GM15510 (cell line): ENCODE measurements around the gene CD46.

Experiments used
- POLR2A ChIP-seq: IDR thresholded peaks from 3 replicates; pipeline ENCODE4 v1.6.1; 2011; ENCODE audit warnings: borderline replicate concordance; ENCODE audit not compliant: insufficient read length; ENCODE audit errors: extremely low read depth

CD46 gene

GRCh38 chr1:207750631-207751305, 1.1 kb upstream of the CD46 start:
- no peak for TF ChIP-seq POLR2A

- TF ChIP-seq POLR2A = no peak
Observed at GRCh38 chr1:207752456-207752998, 673 bp downstream of the CD46 start.

- TF ChIP-seq POLR2A = no peak
Observed at GRCh38 chr1:207753611-207754010, 1.8 kb downstream of the CD46 start.

- no peak for TF ChIP-seq POLR2A
Observed at GRCh38 chr1:207754011-207754410, 2.2 kb downstream of the CD46 start.

- TF ChIP-seq POLR2A = no peak
Observed at GRCh38 chr1:207754974-207755700, 3.3 kb downstream of the CD46 start.

GRCh38 chr1:207755846-207756693, 4.2 kb downstream of the CD46 start:
- TF ChIP-seq POLR2A = no peak

GRCh38 chr1:207762622-207763021, 10.8 kb downstream of the CD46 start:
- no peak for TF ChIP-seq POLR2A

GRCh38 chr1:207763091-207763490, 11.2 kb downstream of the CD46 start:
- TF ChIP-seq POLR2A = no peak

GRCh38 chr1:207763972-207764371, 12.1 kb downstream of the CD46 start:
- TF ChIP-seq POLR2A = no peak

- no peak for TF ChIP-seq POLR2A
Observed at GRCh38 chr1:207766569-207766968, 14.7 kb downstream of the CD46 start.

- TF ChIP-seq POLR2A = no peak
Observed at GRCh38 chr1:207779008-207779407, 27.2 kb downstream of the CD46 start.

- TF ChIP-seq POLR2A = no peak
Observed at GRCh38 chr1:207781312-207781711, 29.5 kb downstream of the CD46 start.

- no peak for TF ChIP-seq POLR2A
Observed at GRCh38 chr1:207787776-207788175, 35.9 kb downstream of the CD46 start.

GRCh38 chr1:207789386-207789785, 37.5 kb downstream of the CD46 start:
- TF ChIP-seq POLR2A = no peak
